Ishikawa (cell line): ENCODE results near the gene CLSTN2.

ENCODE experiments used
- CEBPB ChIP-seq: IDR thresholded peaks from 2 replicates; pipeline ENCODE4 v1.6.1; 2012
- EP300 ChIP-seq: IDR thresholded peaks from 2 replicates; pipeline ENCODE4 v1.6.1; 2012; ENCODE audit warnings: borderline replicate concordance
- TAF1 ChIP-seq: IDR thresholded peaks from 2 replicates; pipeline ENCODE4 v1.6.1; 2012; ENCODE audit warnings: low read depth, mild to moderate bottlenecking
- YY1 ChIP-seq: IDR thresholded peaks from 2 replicates; pipeline ENCODE4 v1.6.1; 2012; ENCODE audit warnings: low read depth

DNA sequence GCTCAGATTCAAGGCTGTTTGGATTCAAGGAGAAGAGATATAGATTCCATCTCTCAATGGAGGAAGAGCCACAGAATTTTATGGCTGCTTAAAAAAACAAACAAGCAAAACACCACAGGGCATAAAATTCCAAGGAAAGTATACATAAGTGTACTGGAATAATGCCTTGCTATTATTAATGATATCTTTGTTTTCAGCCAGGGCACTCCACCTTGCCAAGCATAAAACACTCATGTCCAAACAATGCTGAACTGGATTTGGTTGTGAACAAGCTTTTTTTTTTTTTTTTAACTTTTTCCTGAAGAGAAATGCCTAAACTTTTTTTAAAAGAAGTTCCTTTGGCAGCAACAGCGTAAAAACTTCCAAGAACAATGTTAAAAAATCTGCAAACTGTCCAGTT is 4.8 kb upstream of the CLSTN2 start:
- TF ChIP-seq EP300 (no peak), TAF1 (no peak), YY1 (no peak), CEBPB (no peak)
